Activated T-cell treated with anti-CD3 and anti-CD28 coated beads, Interleukin-2, amount 50 U/mL, for 4 hours (primary cell): ENCODE data around the gene CD3G. TPM values are rescaled to one million over a fixed set of nuclear protein-coding genes. Genes with fewer than 3 reads are reported as not detected.

Experiments used
- ATAC-seq, 2 donors: fragments of 200-7000 bp; cut with Tn5 transposase; one replicate each; pipeline ENCODE4 v1.10.0; 2021
- DNase-seq: peaks from one replicate; pipeline ENCODE4 v3.0.0-alpha.2; 2020
- H3K27me3 Mint-ChIP-seq: one replicate; pipeline ENCODE4 v1.8.0; 2021; ENCODE audit warnings: low read depth, mixed read lengths
- H3K36me3 Mint-ChIP-seq: one replicate; pipeline ENCODE4 v1.8.0; 2022; ENCODE audit warnings: mixed read lengths; ENCODE audit not compliant: insufficient read depth
- H3K4me1 Mint-ChIP-seq: one replicate; pipeline ENCODE4 v1.8.0; 2021; ENCODE audit warnings: low read depth, mixed read lengths
- H3K4me3 Mint-ChIP-seq: one replicate; pipeline ENCODE4 v1.8.0; 2021; ENCODE audit warnings: mild to moderate bottlenecking, moderate library complexity, mixed read lengths
- H3K9me3 Mint-ChIP-seq: one replicate; pipeline ENCODE4 v1.8.0; 2021; ENCODE audit warnings: mixed read lengths
- total RNA-seq, 3 donors: library from RNA; stranded (reverse); gene quantifications; one replicate each; pipeline ENCODE4 v1.2.1, GENCODE V29; 2021

CD3G gene
- total RNA-seq, 3 donors from 2014 or later: 86.4 to 105 (median 102) TPM

DNA sequence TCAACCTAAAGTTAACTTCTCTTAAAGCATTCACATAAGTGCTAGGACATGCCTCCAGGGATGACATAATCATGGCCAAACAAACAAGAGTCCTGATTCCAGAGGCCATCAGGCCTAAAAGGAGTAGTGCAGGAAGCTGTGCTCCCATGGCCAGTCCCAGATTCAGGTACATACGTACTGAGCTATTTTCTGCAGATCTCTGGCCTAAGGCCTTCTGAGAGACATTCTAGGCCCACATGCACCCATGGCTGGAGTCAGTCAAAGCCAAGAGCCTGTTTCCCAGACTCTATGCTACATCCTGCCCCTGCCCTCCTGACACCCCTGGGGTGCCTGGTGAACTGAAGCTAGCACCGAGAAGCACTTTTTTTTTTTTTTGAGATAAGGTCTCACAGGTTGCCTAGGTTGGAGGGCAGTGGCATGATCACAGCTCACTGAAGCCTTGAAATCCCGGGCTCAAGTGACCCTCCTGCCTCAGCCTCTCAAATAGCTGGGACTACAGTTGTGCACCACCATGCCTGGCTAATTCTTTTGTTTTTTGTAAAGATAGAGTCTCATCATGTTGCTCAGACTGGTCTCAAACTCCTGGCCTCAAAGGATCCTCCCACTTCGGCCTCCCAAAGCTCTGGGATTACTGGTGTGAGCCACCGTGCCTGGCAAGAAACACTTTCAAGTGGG lies 2.2 kb upstream of the CD3G start:
- no peaks in the 10 kb centered on the region for H3K9me3 Mint-ChIP-seq
- DNase-seq: no peak
- no peaks in the 10 kb centered on the region for H3K27me3 Mint-ChIP-seq
- H3K36me3 Mint-ChIP-seq: peaks cover 34% of the 10 kb centered on the region
- peaks cover 66% of the 10 kb centered on the region for H3K4me1 Mint-ChIP-seq
- peak overlapping the region; percentile 92 for H3K4me3 Mint-ChIP-seq
- ATAC-seq: no peak

DNA sequence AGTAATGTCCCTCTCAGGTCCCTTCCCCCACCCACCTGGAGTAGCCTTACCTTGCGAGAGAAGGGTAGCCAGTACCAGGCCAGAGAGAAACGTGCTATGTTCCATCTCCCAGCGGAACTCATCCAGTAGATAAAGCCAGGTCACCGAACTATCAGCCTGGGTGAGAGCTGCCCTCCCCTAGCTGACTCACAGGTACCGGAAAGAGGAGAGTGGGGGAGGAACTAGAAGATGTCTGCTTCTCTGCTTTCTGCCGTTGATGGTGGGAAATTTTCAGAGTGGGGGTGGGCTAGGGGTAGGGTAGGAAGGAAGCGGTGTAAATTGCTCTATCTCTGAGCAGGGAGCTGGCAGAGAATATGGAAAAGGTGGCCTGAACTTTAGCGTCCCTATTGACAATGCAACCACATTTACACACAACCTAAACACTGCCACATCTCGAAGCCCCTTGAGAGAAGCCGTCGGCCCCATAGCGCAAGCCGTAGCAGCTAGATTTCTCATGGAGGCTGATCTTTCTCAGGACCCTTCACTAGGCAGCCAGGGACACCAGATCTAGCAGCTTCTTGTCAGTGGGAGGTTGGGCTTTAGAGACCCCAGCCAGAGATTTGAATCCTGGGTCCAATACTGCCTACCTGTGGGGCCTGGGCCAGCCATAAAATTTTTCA lies 1.5 kb upstream of the CD3G start, which contains the start of gene CD3D:
Gene CD3D, minus strand, starts transcription at position 203 of the 659 bp plus-strand sequence. Its CDS starts 98 bp downstream, at position 105.
- ATAC-seq (peak; percentile 70 to 72), DNase-seq (peak; percentile 68)
- H3K36me3 Mint-ChIP-seq: peaks cover 36% of the 10 kb centered on the region
- no peaks in the 10 kb centered on the region for H3K27me3 Mint-ChIP-seq
- peaks cover 72% of the 10 kb centered on the region for H3K4me1 Mint-ChIP-seq
- peak within 1 kb of the TSS; percentile 92 for H3K4me3 Mint-ChIP-seq
- no peaks in the 10 kb centered on the region for H3K9me3 Mint-ChIP-seq

DNA sequence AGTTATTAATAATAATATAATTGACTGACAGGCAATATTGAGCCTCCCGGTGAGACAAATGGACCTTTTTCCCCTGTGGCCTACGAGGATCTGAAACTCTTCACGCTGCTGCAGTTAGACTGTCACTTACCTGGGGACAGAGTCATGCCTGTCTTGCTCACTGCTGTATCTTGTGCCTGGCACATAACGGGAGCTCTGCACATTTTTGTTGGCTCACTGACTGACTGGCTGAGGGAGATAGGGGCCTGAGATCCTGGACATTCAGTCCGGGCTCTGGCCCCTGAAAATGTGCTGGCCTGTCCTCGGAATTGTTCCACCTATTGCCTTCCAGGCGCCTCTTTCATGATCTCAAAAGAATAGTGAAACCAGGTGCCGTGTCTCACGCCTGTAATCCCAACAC lies 896 bp upstream of the CD3G start:
- peak; percentile 17 to 25 for ATAC-seq

DNA sequence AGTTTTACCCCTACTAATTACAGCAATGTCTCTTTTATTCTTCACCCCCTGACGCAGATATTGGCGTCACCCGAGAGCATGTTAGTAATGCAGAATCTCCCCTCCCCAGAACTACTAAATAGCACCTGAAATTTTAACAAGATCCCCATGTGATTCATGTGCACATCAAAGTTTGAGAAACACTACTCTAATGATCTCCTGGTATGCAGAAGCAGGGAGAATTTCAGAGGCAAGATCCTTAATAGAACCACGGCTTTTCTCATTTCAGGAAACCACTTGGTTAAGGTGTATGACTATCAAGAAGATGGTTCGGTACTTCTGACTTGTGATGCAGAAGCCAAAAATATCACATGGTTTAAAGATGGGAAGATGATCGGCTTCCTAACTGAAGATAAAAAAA lies 5.3 kb downstream of the CD3G start:
- Mint-ChIP-seq H3K36me3 (peaks cover 38% of the 10 kb centered on the region), H3K4me3 (no peak overlapping the region), H3K27me3 (no peaks in the 10 kb centered on the region), H3K4me1 (peaks cover 56% of the 10 kb centered on the region), H3K9me3 (no peaks in the 10 kb centered on the region)
- ATAC-seq (peak; percentile 32 to 58), DNase-seq (no peak)

More for the DNA sequence above, 896 bp upstream of the CD3G start:
- Mint-ChIP-seq H3K9me3 (no peaks in the 10 kb centered on the region), H3K4me3 (peak overlapping the region; percentile 92), H3K36me3 (peaks cover 39% of the 10 kb centered on the region), H3K4me1 (peaks cover 72% of the 10 kb centered on the region), H3K27me3 (no peaks in the 10 kb centered on the region)
- no peak for DNase-seq

DNA sequence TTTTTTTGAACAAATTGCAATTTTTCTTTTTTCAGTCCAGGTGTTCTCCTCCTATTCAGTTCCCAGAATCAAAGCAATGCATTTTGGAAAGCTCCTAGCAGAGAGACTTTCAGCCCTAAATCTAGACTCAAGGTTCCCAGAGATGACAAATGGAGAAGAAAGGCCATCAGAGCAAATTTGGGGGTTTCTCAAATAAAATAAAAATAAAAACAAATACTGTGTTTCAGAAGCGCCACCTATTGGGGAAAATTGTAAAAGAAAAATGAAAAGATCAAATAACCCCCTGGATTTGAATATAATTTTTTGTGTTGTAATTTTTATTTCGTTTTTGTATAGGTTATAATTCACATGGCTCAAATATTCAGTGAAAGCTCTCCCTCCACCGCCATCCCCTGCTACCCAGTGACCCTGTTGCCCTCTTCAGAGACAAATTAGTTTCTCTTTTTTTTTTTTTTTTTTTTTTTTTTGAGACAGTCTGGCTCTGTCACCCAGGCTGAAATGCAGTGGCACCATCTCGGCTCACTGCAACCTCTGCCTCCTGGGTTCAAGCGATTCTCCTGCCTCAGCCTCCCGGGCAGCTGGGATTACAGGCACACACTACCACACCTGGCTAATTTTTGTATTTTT lies 9.1 kb downstream of the CD3G start:
- H3K9me3 Mint-ChIP-seq: no peaks in the 10 kb centered on the region
- ATAC-seq (no peak), DNase-seq (no peak)
- no peak overlapping the region for H3K4me3 Mint-ChIP-seq
- peaks cover 24% of the 10 kb centered on the region for H3K4me1 Mint-ChIP-seq
- no peaks in the 10 kb centered on the region for H3K27me3 Mint-ChIP-seq
- H3K36me3 Mint-ChIP-seq: peaks cover 26% of the 10 kb centered on the region

DNA sequence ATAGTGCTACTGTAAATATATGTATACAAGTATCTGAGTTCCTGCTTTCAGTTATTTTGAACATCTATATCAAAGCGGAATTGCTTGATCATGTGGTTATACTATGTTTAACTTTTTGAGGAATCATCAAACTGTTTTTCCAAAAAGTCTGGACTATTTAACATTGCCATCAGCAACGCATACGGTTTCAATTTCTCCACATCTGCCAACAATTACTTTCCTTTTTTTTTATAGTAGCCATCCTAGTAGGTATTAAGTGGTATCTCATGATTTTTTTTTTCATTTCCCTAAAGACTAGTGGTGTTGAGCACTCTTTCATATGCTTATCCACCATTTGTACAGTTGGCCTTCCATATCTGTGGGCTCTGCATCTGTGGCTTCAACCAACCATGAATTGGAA lies 13.9 kb downstream of the CD3G start:
- H3K36me3 Mint-ChIP-seq: peaks cover 15% of the 10 kb centered on the region
- H3K4me1 Mint-ChIP-seq: peaks cover 44% of the 10 kb centered on the region
- ATAC-seq: no peak
- H3K9me3 Mint-ChIP-seq: no peaks in the 10 kb centered on the region
- H3K27me3 Mint-ChIP-seq: no peaks in the 10 kb centered on the region
- DNase-seq: no peak
- H3K4me3 Mint-ChIP-seq: no peak overlapping the region

DNA sequence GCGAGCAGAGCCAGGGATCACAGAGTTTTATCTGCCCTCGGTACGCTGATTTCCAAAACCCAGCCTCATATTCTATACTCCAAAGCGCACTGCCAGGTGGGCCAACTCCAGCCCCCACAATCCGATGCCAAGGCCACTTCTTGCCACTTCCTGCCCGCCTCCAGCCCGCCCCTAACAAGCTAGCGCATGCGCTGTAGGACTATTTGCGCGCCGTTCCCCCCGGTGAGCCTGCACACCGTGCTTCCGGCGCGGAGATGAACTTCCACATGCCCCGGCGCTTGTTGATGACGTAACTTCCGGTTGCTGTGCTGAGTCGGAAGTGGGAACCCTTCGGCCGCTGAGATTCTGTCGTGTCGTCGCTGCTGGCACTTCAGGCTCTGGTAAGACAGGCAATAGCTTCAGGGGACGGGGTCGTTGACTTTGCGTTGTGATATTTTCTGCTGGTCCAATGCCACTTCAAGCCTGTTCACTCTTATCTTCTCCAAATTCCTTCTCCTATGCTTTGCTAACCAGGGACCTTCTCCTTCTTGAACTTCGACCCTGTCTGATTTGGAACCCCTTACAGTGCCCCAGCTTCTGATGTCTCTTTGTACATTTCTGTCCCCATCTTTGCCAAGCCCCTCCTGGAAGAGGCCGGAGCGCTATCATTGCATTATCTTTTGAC lies 15.3 kb downstream of the CD3G start, which contains the start of gene UBE4A:
Gene UBE4A, plus strand, starts transcription at position 306 of the 664 bp plus-strand sequence. CDS start 5,481 bp downstream, outside the sequence.
- peak; percentile 99 for DNase-seq
- Mint-ChIP-seq H3K27me3 (no peaks in the 10 kb centered on the region), H3K9me3 (no peaks in the 10 kb centered on the region), H3K4me1 (peaks cover 50% of the 10 kb centered on the region), H3K4me3 (peak within 1 kb of the TSS; percentile 98), H3K36me3 (peaks cover 15% of the 10 kb centered on the region)
- ATAC-seq: peak; percentile 96

DNA sequence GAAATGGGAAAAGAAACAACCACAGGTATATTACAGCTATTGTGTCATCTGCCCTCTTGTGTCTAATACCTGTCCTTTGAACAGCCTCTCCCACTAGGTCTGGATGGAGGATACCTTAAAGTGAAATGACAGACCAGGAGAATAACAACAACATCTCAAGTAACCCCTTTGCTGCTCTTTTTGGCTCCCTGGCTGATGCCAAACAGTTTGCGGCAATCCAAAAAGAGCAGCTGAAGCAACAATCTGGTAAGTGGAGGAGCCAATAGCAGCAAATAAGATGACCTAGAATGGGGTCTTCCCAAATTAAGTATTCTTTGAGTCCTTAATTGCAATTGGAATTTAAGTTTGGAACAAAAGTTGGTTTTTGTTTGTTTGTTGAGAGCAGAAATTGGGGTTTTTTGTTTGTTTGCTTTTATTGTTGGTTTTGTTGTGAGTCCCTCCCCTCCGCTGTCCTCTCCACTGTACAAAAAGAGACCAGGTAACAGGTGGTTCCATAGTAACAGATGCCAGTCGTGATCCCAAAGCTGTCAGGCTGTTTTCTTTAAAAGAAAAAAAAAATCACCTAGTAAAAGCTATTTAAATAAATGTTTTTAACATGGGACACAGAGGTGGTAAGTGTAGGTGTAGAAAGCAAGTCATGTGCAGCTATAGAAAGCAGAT lies 20.9 kb downstream of the CD3G start:
- ATAC-seq (no peak), DNase-seq (no peak)
- peaks cover 43% of the 10 kb centered on the region for H3K36me3 Mint-ChIP-seq
- H3K4me3 Mint-ChIP-seq: no peak overlapping the region
- H3K27me3 Mint-ChIP-seq: no peaks in the 10 kb centered on the region
- peaks cover 36% of the 10 kb centered on the region for H3K4me1 Mint-ChIP-seq
- H3K9me3 Mint-ChIP-seq: no peaks in the 10 kb centered on the region

DNA sequence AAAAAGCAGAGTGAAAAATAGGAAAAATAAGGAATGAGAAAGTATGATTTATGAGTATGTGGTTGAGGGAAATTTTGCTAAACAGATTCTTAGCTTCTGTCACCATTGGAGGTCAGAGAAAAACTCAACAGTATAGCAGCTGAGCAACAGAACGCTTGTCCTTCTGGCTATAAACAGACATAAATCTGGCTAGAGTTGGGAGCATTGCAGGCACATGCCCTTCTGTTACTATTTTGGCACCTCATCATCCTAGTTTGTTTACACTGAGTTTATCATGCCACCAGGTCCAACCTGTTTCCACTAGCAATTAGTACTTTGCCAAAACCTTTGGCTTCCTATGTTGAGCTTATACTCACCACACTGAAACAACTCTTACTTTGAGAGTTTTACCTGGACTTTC lies 22.1 kb downstream of the CD3G start:
- Mint-ChIP-seq H3K4me3 (no peak overlapping the region), H3K9me3 (no peaks in the 10 kb centered on the region), H3K36me3 (peaks cover 49% of the 10 kb centered on the region), H3K4me1 (peaks cover 27% of the 10 kb centered on the region), H3K27me3 (no peaks in the 10 kb centered on the region)
- no peak for ATAC-seq
- DNase-seq: no peak

DNA sequence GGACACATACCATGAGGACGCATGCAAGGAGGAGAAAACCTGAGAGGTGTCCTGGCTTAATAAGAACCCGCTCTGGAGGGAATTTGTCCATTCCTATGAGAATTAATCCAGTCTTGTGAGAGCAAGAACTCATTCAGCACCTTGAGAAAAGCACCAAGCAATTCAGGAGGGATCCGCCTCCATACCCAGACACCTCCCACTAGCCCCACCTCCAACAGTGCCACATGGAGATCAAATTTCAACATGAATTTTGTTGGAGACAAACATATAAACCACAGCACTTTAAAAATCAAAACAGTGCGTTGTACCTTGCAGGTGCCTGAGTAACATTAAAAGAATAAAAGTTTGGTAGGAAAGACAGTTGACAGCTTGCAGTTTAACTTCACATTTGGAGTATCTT lies 26.6 kb downstream of the CD3G start:
- H3K27me3 Mint-ChIP-seq: no peaks in the 10 kb centered on the region

DNA sequence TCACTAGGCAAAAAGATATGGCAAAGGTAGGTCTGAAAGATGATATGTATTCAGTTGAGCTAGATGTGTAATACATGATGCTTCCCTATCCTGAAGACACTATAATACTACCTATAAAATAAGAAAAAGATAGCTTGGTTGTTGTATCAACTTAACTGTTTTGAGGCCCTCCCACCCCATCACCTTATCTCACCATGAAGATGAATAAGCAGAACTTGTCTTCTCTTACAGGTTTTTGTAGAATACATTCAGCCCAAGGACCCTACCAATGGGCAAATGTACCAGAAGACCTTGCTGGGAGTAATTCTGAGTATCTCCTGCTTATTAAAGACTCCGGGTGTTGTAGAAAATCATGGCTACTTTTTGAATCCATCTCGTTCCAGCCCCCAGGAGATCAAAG lies 29.1 kb downstream of the CD3G start:
- Mint-ChIP-seq H3K4me3 (no peak overlapping the region), H3K36me3 (peaks cover 60% of the 10 kb centered on the region), H3K4me1 (peaks cover 2% of the 10 kb centered on the region)

More for the DNA sequence above, 26.6 kb downstream of the CD3G start:
- Mint-ChIP-seq H3K4me1 (peaks cover under 1% of the 10 kb centered on the region), H3K36me3 (peaks cover 62% of the 10 kb centered on the region), H3K9me3 (no peaks in the 10 kb centered on the region), H3K4me3 (no peak overlapping the region)
- no peak for DNase-seq
- ATAC-seq: no peak

DNA sequence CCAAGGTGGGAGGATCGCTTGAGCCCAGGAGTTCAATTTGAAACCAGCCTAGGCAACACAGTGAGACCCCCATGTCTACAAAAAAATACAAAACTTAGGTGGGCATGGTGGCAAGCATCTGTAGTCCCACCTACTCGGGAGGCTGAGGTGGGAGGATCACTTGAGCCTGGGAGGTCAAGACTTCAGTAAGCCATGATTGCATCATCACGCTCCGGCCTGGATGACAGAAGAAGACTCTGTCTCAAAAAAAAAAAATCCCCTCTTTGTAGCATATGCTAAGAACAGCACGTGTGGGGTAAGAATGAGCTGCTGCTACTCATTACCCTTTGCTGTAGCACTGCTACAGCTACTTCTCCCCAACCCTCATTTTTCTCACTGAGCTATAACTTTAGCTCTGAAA lies 29.7 kb downstream of the CD3G start:
- Mint-ChIP-seq H3K4me3 (no peak overlapping the region), H3K9me3 (no peaks in the 10 kb centered on the region), H3K27me3 (no peaks in the 10 kb centered on the region), H3K36me3 (peaks cover 57% of the 10 kb centered on the region), H3K4me1 (peaks cover 2% of the 10 kb centered on the region)
- ATAC-seq (no peak), DNase-seq (no peak)

More for the DNA sequence above, 29.1 kb downstream of the CD3G start:
- ATAC-seq: no peak
- Mint-ChIP-seq H3K9me3 (no peaks in the 10 kb centered on the region), H3K27me3 (no peaks in the 10 kb centered on the region)
- DNase-seq: no peak

DNA sequence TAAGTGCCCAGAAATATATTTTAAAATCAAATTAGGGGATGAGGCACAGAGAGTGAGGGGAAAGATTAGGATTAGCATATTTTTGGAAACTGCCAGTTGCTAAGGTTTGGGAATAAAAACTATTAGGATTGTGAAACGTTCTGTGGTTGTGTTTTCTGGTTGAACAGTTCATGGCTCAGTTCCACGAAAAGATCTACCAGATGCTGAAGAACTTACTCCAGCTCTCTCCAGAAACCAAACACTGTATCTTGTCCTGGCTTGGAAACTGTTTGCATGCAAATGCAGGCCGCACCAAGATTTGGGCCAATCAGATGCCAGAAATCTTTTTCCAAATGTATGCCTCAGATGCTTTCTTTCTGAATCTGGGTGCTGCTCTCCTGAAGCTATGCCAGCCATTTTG lies 30.6 kb downstream of the CD3G start:
- no peaks in the 10 kb centered on the region for H3K27me3 Mint-ChIP-seq

DNA sequence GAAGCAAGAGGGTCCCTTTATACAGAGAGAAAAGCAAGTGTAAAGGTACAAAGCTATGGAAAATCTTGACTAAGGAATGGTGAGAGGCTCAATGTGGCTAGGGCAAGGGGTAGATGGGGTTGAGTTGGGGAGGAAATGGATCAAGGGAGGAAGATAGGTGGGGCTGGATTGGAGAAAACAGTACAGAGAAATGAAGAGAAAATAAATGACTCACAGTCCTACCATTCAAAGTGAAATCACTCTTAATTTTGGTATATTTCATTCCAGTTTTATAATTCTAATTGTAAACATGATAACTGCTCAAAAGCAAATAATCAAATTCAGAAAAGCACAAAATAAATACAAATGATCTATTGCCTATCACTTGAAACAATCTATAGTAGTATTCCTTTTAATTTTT lies 31.8 kb downstream of the CD3G start:
- H3K36me3 Mint-ChIP-seq: peaks cover 49% of the 10 kb centered on the region
- no peaks in the 10 kb centered on the region for H3K9me3 Mint-ChIP-seq
- peaks cover 2% of the 10 kb centered on the region for H3K4me1 Mint-ChIP-seq
- no peaks in the 10 kb centered on the region for H3K27me3 Mint-ChIP-seq
- no peak for DNase-seq
- no peak overlapping the region for H3K4me3 Mint-ChIP-seq
- ATAC-seq: no peak

More for the DNA sequence above, 30.6 kb downstream of the CD3G start:
- Mint-ChIP-seq H3K4me3 (no peak overlapping the region), H3K9me3 (no peaks in the 10 kb centered on the region), H3K4me1 (peaks cover 2% of the 10 kb centered on the region), H3K36me3 (peaks cover 56% of the 10 kb centered on the region)
- DNase-seq (no peak), ATAC-seq (no peak)
